ENCODE data around the gene ERFE. TPM values are rescaled to one million over a fixed set of nuclear protein-coding genes. Genes with fewer than 3 reads are reported as not detected.

The ERFE gene
- total RNA-seq, 4 donors from 2014 or later: 0.19 TPM; not detected in 3

DNA sequence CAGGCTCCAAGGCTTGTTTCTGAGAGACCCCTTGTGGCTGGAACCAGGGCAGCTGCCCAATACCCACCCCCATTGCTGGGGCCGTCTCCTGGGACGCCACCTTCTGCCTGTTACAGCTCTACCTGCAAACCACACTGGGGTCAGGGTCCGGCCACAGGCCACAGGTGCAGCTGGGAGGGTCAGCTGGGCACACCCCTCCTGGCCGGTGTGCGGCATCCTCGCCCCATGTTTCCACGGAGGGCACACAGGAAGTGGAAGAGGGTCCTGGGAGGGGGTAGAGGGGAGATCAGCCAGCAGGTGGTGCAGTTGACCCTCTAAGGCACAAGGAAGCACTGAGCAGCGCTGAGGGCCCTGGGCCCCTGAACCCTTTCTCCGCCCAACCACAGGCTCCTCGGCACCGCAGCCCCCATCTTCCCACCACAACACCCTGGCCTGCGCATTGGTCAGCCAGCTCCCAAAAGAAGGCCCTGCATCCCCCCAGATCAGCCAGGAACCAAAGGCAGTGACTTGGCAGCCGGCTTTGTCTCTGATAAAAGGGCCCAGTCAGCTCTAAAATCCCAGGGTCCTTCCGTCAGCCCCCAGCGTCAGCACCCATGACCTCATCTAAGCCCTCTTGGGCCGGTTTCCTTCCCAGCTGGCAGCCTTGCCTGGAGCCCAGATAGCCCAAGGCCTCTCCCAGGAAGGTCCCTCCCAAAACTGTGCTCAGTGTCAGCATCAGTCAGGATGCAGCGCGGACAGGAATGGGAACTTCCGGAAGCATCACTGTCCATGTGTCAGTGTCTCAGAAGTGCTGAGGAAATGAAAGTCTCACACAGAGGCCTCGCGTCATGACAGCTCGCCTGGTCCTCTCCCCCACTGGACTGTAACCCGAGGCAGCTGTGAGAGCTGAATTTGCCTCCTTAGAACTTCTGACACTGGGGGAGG, 1.7 kb downstream of the ERFE start:
- WGBS, 2 donors: 70 to 77% methylated on average over 3 to 16 of the region's 23 CpGs
- Histone ChIP-seq H3K27me3 (peaks cover 0 to 75% (median 7%) of the 10 kb centered on the region in 4 donors), H3K4me3 (no peak overlapping the region), H3K27ac (no peak overlapping the region), H3K9me3 (no peaks in the 10 kb centered on the region), H3K4me1 (peaks cover 10 to 44% (median 25%) of the 10 kb centered on the region in 3 donors), H3K36me3 (no peaks in the 10 kb centered on the region)
- DNase-seq: no peak
- intact Hi-C loops (cut with DNase I): no loop called here
- no peak for TF ChIP-seq POLR2A (IDR thresholded peaks at IDR 0.05)
- TF ChIP-seq, protein P1, sequence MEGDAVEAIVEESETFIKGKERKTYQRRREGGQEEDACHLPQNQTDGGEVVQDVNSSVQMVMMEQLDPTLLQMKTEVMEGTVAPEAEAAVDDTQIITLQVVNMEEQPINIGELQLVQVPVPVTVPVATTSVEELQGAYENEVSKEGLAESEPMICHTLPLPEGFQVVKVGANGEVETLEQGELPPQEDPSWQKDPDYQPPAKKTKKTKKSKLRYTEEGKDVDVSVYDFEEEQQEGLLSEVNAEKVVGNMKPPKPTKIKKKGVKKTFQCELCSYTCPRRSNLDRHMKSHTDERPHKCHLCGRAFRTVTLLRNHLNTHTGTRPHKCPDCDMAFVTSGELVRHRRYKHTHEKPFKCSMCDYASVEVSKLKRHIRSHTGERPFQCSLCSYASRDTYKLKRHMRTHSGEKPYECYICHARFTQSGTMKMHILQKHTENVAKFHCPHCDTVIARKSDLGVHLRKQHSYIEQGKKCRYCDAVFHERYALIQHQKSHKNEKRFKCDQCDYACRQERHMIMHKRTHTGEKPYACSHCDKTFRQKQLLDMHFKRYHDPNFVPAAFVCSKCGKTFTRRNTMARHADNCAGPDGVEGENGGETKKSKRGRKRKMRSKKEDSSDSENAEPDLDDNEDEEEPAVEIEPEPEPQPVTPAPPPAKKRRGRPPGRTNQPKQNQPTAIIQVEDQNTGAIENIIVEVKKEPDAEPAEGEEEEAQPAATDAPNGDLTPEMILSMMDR (IDR thresholded peaks at IDR 0.05): no peak

DNA sequence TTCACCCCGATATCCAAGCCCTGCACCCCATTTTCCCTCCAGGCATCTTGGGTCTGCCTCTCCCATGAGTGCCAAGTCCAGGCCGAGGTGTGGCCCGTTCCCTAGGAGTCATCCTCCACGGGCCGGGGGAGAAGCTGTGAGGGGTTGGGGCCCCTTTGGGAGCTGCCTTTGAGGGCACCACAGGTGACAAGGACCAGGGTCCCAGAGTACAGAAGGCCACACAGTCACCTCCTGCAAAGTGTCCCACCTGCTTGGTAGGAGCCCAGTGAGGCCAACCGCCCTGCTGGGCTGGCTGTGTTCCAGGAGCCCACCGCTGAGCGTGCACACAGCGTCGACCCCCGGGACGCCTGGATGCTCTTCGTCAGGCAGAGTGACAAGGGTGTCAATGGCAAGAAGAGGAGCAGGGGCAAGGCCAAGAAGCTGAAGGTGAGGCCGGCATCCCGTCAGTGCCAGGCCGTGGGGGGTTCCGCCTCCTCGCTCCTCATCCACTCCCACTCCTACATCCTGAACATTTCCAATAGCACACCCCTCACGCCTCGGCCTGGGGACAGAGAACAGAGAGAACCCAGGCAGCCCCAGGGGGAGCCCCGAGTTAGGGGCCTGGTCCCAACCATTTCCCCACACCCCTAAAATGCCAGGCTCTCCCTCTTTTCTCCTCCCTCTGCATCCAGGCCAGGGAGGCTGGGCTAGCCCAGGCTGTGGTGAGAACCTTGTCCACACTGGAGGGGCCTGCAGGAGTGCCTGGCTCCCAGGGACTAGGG, 2.7 kb downstream of the ERFE start:
- peaks cover 0 to 2% (median 0%) of the 10 kb centered on the region in 3 donors for H3K36me3 ChIP-seq
- no peak overlapping the region for H3K4me3 ChIP-seq
- 86 to 87% methylated on average over 6 to 8 of the region's 21 CpGs for WGBS, 2 donors
- H3K27ac ChIP-seq: no peak overlapping the region
- no peaks in the 10 kb centered on the region for H3K9me3 ChIP-seq
- DNase-seq: no peak
- TF ChIP-seq, protein P1 (IDR thresholded peaks at IDR 0.05): no peak
- no peak for TF ChIP-seq POLR2A (IDR thresholded peaks at IDR 0.05)
- intact Hi-C loops (cut with DNase I): no loop called here
- H3K27me3 ChIP-seq: peaks cover 0 to 75% (median 7%) of the 10 kb centered on the region in 4 donors
- H3K4me1 ChIP-seq: peaks cover 7 to 37% (median 25%) of the 10 kb centered on the region in 3 donors

DNA sequence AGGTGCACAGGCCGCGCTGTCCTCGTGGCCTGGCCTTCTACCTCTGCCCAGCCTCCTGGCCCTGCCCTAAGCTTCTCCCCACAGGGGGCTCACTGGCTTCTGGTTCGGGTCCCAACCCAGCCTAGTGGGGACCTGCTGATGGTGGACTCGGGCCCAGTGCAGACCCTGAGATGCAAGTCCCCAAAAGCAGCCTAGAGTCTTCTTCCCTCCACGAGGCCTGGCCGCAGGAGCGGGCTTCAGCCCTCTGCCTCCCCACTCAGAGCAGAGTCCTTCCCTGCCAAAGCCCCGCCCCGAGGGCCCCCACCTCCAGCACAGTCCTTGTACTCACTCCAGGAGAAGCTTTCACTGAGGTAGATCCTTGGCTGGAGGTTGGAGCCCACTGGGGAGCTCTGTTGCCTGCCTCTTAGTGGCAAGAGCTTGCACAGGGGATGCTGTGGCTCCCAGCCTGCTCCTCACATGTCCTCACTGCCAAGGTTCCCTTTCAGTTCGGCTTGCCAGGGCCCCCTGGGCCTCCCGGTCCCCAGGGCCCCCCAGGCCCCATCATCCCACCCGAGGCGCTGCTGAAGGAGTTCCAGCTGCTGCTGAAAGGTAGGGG, 3.6 kb downstream of the ERFE start:
- DNase-seq: no peak
- no CpG with 5 or more reads among the region's 14 CpGs for WGBS, 2 donors
- peaks cover 7 to 37% (median 25%) of the 10 kb centered on the region in 3 donors for H3K4me1 ChIP-seq
- no peak for TF ChIP-seq POLR2A (IDR thresholded peaks at IDR 0.05)
- intact Hi-C loops (cut with DNase I): no loop called here
- H3K36me3 ChIP-seq: peaks cover 0 to 11% (median under 1%) of the 10 kb centered on the region in 3 donors
- H3K4me3 ChIP-seq: no peak overlapping the region
- no peak overlapping the region for H3K27ac ChIP-seq
- H3K9me3 ChIP-seq: no peaks in the 10 kb centered on the region
- H3K27me3 ChIP-seq: peaks cover 0 to 75% (median 7%) of the 10 kb centered on the region in 4 donors

DNA sequence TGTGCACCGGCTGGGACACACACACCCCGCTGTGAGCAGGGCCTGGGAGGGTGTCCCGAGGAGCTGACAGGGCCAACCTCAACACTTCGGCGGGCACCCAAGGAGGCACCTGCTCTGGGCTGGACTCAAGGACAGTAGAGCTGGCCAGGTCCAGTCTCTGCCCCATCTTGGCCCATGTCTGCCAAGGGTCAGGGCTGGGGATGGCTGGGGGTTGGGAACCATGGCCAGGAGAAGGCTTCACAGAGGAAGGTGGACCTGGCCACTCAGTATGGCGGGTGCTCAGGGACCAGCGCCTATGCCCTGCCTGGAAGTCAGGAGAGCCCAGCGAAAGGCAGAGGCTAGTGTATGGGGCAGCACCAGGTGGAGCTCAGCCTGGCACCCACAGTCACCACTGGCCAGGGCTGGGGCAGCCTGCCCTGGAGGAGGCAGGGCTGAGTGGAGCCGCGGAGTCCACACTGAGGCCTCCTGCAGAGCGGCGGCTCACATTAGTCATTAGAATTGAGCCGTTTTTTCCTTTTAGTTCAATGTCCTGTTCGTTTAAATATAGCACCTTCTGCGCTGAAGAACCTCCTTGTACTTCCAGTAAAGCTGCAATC, 4.2 kb downstream of the ERFE start:
- no peak for DNase-seq
- TF ChIP-seq POLR2A (IDR thresholded peaks at IDR 0.05): no peak
- TF ChIP-seq, protein P1 (IDR thresholded peaks at IDR 0.05): no peak

More for the DNA sequence above, 4.2 kb downstream of the ERFE start:
- Histone ChIP-seq H3K9me3 (no peaks in the 10 kb centered on the region), H3K27me3 (peaks cover 0 to 70% (median 7%) of the 10 kb centered on the region in 4 donors), H3K36me3 (peaks cover 0 to 17% (median 3%) of the 10 kb centered on the region in 3 donors), H3K4me1 (peaks cover 7 to 35% (median 25%) of the 10 kb centered on the region in 3 donors), H3K27ac (no peak overlapping the region), H3K4me3 (peak overlapping the region in 1 of 4 donors; percentile 55)
- intact Hi-C loops (cut with DNase I): no loop called here
- 38 to 80% methylated on average over 7 to 9 of the region's 15 CpGs for WGBS, 2 donors

All from esophagus squamous epithelium (tissue), 5 donors.